ENCODE data around the gene IGSF9B.

The IGSF9B gene

GRCh38 chr11:133922078-133922870 lies 34.5 kb downstream of the IGSF9B start:
- DNase-seq: no peak

- DNase-seq: peak in 14 of 56 donors; percentile 6 to 56 (median 24)
These were observed 35.3 kb downstream of the IGSF9B start for GRCh38 chr11:133921513-133921912.

GRCh38 chr11:133921026-133921425 lies 35.7 kb downstream of the IGSF9B start:
- no peak for DNase-seq

GRCh38 chr11:133920109-133920990 lies 36.4 kb downstream of the IGSF9B start:
- DNase-seq: no peak

- DNase-seq: no peak
These were observed 37.2 kb downstream of the IGSF9B start for GRCh38 chr11:133919330-133920108.

- no peak for DNase-seq
These were observed 38.0 kb downstream of the IGSF9B start for GRCh38 chr11:133918608-133919260.

GRCh38 chr11:133917921-133918607 lies 38.7 kb downstream of the IGSF9B start:
- no peak for DNase-seq

GRCh38 chr11:133916784-133917440 lies 39.9 kb downstream of the IGSF9B start:
- DNase-seq: no peak

- no peak for DNase-seq
These were observed 43.0 kb downstream of the IGSF9B start for GRCh38 chr11:133913761-133914160.

- no peak for DNase-seq
These were observed 45.6 kb downstream of the IGSF9B start for GRCh38 chr11:133911171-133911570.

- no peak for DNase-seq
These were observed 46.7 kb downstream of the IGSF9B start for GRCh38 chr11:133910101-133910500.

- no peak for DNase-seq
These were observed 47.9 kb downstream of the IGSF9B start for GRCh38 chr11:133908827-133909226.

- DNase-seq: no peak
These were observed 48.9 kb downstream of the IGSF9B start for GRCh38 chr11:133907841-133908241.

- no peak for DNase-seq
These were observed 49.6 kb downstream of the IGSF9B start for GRCh38 chr11:133907216-133907615.

- peak in 10 of 56 donors; percentile 7 to 47 (median 22) for DNase-seq
These were observed 50.0 kb downstream of the IGSF9B start for GRCh38 chr11:133906746-133907145.

- DNase-seq: no peak
These were observed 50.5 kb downstream of the IGSF9B start for GRCh38 chr11:133906241-133906640.

- DNase-seq: no peak
These were observed 51.1 kb downstream of the IGSF9B start for GRCh38 chr11:133905677-133906156.

GRCh38 chr11:133904818-133905515 lies 51.8 kb downstream of the IGSF9B start:
- DNase-seq: no peak

Measured in nucleus accumbens (tissue), 56 donors.